GM18508 (cell line): ENCODE data around the gene NRXN3.

ENCODE experiments used
- ATAC-seq: cut with Tn5 transposase; IDR thresholded peaks from one replicate; pipeline ENCODE4 v1.9.1; 2021; ENCODE audit warnings: moderate number of reproducible peaks; ENCODE audit not compliant: insufficient read depth, unreplicated experiment

Gene NRXN3

GRCh38 chr14:79157369-79157768 is 987.2 kb downstream of the NRXN3 start:
- no peak for ATAC-seq

GRCh38 chr14:79161571-79161970 is 991.4 kb downstream of the NRXN3 start:
- no peak for ATAC-seq

GRCh38 chr14:79162833-79163232 is 992.7 kb downstream of the NRXN3 start:
- no peak for ATAC-seq

GRCh38 chr14:79165471-79166090 is 995.4 kb downstream of the NRXN3 start:
- no peak for ATAC-seq

- ATAC-seq: no peak
These were observed 996.0 kb downstream of the NRXN3 start for GRCh38 chr14:79166171-79166570.

- no peak for ATAC-seq
These were observed 997.8 kb downstream of the NRXN3 start for GRCh38 chr14:79167957-79168356.

- no peak for ATAC-seq
These were observed 1005.5 kb downstream of the NRXN3 start for GRCh38 chr14:79175671-79176070.

GRCh38 chr14:79177106-79177505 is 1006.9 kb downstream of the NRXN3 start:
- no peak for ATAC-seq

- ATAC-seq: no peak
These were observed 1008.5 kb downstream of the NRXN3 start for GRCh38 chr14:79178719-79179118.

GRCh38 chr14:79179985-79180384 is 1009.8 kb downstream of the NRXN3 start:
- ATAC-seq: no peak

- ATAC-seq: no peak
These were observed 1010.5 kb downstream of the NRXN3 start for GRCh38 chr14:79180656-79181055.

- no peak for ATAC-seq
These were observed 1016.4 kb downstream of the NRXN3 start for GRCh38 chr14:79186523-79186922.

GRCh38 chr14:79193689-79194477 is 1023.7 kb downstream of the NRXN3 start:
- no peak for ATAC-seq

GRCh38 chr14:79196216-79196615 is 1026.0 kb downstream of the NRXN3 start:
- no peak for ATAC-seq

- ATAC-seq: no peak
These were observed 1027.3 kb downstream of the NRXN3 start for GRCh38 chr14:79197516-79197915.

- ATAC-seq: no peak
These were observed 1029.0 kb downstream of the NRXN3 start for GRCh38 chr14:79199217-79199616.

GRCh38 chr14:79201564-79202207 is 1031.5 kb downstream of the NRXN3 start:
- ATAC-seq: no peak

- ATAC-seq: no peak
These were observed 1034.4 kb downstream of the NRXN3 start for GRCh38 chr14:79204591-79204990.

GRCh38 chr14:79209418-79209817 is 1039.2 kb downstream of the NRXN3 start:
- ATAC-seq: no peak

GRCh38 chr14:79225815-79226214 is 1055.6 kb downstream of the NRXN3 start:
- ATAC-seq: no peak

- ATAC-seq: no peak
These were observed 1059.3 kb downstream of the NRXN3 start for GRCh38 chr14:79229383-79229909.
